Measurements from ENCODE around the gene GRIN2A. TPM values are rescaled to one million over a fixed set of nuclear protein-coding genes. Genes with fewer than 3 reads are reported as not detected.

GRIN2A gene
- total RNA-seq, 4 donors from 2014 or later = 0.32 to 3.6 (median 2.0) TPM

DNA sequence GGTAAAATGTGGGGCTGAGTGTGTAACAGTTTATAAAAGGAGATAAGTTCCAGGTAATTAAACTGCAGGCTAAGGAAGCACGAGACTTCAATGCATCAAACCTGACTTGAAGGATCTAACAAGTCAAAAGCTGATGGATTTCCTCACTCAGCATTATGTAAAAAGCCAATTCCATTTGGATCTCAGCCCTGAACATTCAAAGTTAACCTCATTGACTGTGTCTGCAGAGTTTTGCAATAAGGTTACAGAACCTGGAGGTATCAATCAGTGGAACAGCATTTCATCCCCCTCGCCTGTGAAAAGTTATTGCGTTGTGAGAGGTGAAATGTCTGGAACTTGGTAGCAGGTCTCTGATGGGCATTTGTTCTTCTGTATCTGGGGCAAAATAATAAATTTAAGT lies 317.8 kb downstream of the GRIN2A start:
- Histone ChIP-seq H3K27me3 (no peaks in the 10 kb centered on the region), H3K36me3 (no peaks in the 10 kb centered on the region), H3K4me3 (no peak overlapping the region), H3K9me3 (no peaks in the 10 kb centered on the region), H3K27ac (replicated peaks in 1 of 4) (no peak overlapping the region), H3K4me1 (peaks cover 0 to 4% (median 2%) of the 10 kb centered on the region in 4 donors)
- intact Hi-C loops (cut with DNase I) = no loop called here
- DNase-seq (ENCODE audit: extremely low spot score) = no peak
- WGBS = 89% methylated on average over 3 of the region's 3 CpGs
- TF ChIP-seq POLR2AphosphoS5 (IDR thresholded peaks at IDR 0.05) (no peak), EP300 (IDR thresholded peaks at IDR 0.05) (no peak), POLR2A (IDR thresholded peaks at IDR 0.05; ENCODE audit: low read depth) (no peak)
- TF ChIP-seq, protein P1, sequence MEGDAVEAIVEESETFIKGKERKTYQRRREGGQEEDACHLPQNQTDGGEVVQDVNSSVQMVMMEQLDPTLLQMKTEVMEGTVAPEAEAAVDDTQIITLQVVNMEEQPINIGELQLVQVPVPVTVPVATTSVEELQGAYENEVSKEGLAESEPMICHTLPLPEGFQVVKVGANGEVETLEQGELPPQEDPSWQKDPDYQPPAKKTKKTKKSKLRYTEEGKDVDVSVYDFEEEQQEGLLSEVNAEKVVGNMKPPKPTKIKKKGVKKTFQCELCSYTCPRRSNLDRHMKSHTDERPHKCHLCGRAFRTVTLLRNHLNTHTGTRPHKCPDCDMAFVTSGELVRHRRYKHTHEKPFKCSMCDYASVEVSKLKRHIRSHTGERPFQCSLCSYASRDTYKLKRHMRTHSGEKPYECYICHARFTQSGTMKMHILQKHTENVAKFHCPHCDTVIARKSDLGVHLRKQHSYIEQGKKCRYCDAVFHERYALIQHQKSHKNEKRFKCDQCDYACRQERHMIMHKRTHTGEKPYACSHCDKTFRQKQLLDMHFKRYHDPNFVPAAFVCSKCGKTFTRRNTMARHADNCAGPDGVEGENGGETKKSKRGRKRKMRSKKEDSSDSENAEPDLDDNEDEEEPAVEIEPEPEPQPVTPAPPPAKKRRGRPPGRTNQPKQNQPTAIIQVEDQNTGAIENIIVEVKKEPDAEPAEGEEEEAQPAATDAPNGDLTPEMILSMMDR (IDR thresholded peaks at IDR 0.05) = no peak

DNA sequence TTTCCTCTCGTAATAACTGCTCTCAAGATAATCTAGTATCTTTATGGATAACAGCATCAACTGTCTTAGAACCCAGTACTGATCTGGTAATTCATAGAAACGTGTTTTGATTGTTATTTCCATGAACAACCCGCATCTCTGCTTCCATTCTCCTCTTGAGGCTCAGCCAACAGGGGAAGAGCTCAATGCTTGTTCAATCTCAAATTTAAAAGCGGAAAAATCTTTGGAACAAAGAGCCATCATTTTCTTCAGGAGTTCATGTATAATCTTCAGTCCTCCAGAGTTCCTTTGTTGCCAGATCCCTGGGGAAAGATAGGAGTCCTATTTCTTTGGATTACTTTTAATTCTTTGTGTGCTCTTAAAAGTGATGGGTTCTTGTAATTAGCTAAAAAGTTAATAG lies 319.9 kb downstream of the GRIN2A start:
- Histone ChIP-seq H3K4me3 (no peak overlapping the region), H3K9me3 (no peaks in the 10 kb centered on the region), H3K27ac (replicated peaks in 1 of 4) (no peak overlapping the region), H3K36me3 (no peaks in the 10 kb centered on the region), H3K27me3 (no peaks in the 10 kb centered on the region), H3K4me1 (peaks cover 0 to 3% (median 0%) of the 10 kb centered on the region in 4 donors)
- 79% methylated on average over 4 of the region's 4 CpGs for WGBS
- no peak for DNase-seq (ENCODE audit: extremely low spot score)
- intact Hi-C loops (cut with DNase I) = no loop called here
- no peak for TF ChIP-seq EP300 (IDR thresholded peaks at IDR 0.05)
- TF ChIP-seq POLR2AphosphoS5 (IDR thresholded peaks at IDR 0.05) = no peak
- TF ChIP-seq, protein P1 (IDR thresholded peaks at IDR 0.05) = no peak
- TF ChIP-seq POLR2A (IDR thresholded peaks at IDR 0.05; ENCODE audit: low read depth) = no peak

DNA sequence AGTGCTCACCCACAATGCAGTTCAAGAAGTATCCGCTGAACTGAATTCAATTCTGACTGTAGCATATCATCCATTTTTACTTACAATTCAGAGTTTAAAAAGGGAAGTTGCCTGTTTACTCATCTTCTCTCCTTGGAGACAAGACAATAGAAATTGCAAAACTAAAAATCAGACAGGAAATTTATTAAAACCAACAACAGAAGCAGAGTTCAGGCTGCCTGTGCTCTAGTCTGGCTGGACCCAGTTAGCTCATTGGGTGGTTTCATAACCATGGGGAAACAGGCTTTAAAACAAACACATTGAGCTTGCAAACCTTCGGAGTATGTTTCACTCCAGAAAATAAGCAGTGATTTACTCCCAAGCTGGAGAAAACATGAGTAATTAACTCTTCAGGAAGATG lies 321.4 kb downstream of the GRIN2A start:
- WGBS = 78% methylated on average over 2 of the region's 2 CpGs
- no peak overlapping the region for H3K27ac ChIP-seq (replicated peaks in 1 of 4)
- intact Hi-C loops (cut with DNase I) = no loop called here

DNA sequence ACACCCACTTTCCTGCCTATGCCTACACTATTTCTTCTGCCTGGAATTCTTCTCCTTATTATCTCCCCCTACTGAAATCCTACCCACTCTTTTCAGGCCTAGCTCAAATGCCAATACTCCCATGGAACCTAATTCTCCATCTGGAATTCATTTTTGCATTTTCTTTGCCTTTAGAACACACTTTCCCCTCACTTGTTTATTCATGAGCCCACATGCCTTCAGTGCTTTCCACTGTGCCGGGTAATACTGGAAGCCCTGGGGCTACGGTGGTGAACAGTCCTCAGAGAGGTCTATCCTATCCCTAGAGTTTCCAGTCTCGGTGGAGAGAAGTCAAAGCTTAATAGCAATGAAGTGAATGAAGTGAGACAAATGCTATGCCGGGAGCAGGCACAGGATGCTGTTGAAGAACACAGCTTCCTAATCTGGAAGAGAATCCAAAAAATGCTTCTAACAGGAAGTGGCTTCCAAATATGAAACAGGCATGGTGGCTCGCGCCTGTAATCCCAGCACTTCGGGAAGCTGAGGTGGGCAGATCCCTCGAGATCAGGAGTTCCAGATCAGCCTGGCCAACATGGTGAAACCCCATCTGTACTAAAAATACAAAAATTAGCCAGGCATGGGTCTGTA lies 322.4 kb downstream of the GRIN2A start:
- Histone ChIP-seq H3K36me3 (no peaks in the 10 kb centered on the region), H3K9me3 (no peaks in the 10 kb centered on the region), H3K27me3 (no peaks in the 10 kb centered on the region), H3K4me1 (peaks cover 0 to 1% (median 0%) of the 10 kb centered on the region in 4 donors), H3K27ac (replicated peaks in 1 of 4) (no peak overlapping the region), H3K4me3 (no peak overlapping the region)
- WGBS = 67% methylated on average over 8 of the region's 8 CpGs
- peak; percentile 70 for DNase-seq (ENCODE audit: extremely low spot score)
- TF ChIP-seq EP300 (IDR thresholded peaks at IDR 0.05) = no peak
- no peak for TF ChIP-seq POLR2A (IDR thresholded peaks at IDR 0.05; ENCODE audit: low read depth)
- TF ChIP-seq POLR2AphosphoS5 (IDR thresholded peaks at IDR 0.05) = no peak
- TF ChIP-seq, protein P1 (IDR thresholded peaks at IDR 0.05) = no peak
- intact Hi-C loops (cut with DNase I) = no loop called here

More for the DNA sequence above, 321.4 kb downstream of the GRIN2A start:
- Histone ChIP-seq H3K4me3 (no peak overlapping the region), H3K9me3 (no peaks in the 10 kb centered on the region), H3K36me3 (no peaks in the 10 kb centered on the region), H3K27me3 (no peaks in the 10 kb centered on the region), H3K4me1 (no peaks in the 10 kb centered on the region)
- TF ChIP-seq POLR2AphosphoS5 (IDR thresholded peaks at IDR 0.05) (no peak), EP300 (IDR thresholded peaks at IDR 0.05) (no peak), POLR2A (IDR thresholded peaks at IDR 0.05; ENCODE audit: low read depth) (no peak)
- TF ChIP-seq, protein P1 (IDR thresholded peaks at IDR 0.05) = no peak
- no peak for DNase-seq (ENCODE audit: extremely low spot score)

DNA sequence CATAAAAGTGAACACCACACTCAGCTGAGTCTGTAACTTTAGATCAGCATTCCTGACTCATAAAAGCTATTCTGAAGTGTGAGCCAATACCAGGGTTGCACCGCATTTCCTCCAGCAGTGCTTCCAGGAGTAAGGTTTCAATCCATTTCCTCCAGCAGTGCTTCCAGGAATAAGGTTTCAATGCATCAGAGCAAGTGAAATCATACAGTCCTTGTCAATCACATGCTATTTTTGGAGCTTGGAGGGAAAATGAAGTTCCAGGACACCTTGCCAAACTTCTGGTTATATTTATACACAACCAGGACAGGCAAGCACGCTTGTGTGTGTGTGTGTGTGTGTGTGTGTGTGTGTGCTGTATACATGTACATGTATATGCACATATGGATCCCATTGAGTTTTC lies 327.6 kb downstream of the GRIN2A start:
- Histone ChIP-seq H3K36me3 (no peaks in the 10 kb centered on the region), H3K27me3 (no peaks in the 10 kb centered on the region), H3K27ac (replicated peaks in 1 of 4) (no peak overlapping the region), H3K4me3 (no peak overlapping the region), H3K4me1 (peaks cover 3 to 8% (median 7%) of the 10 kb centered on the region in 4 donors), H3K9me3 (no peaks in the 10 kb centered on the region)
- 39% methylated on average over 2 of the region's 2 CpGs for WGBS
- intact Hi-C loops (cut with DNase I) = no loop called here
- DNase-seq (ENCODE audit: extremely low spot score) = peak; percentile 72
- TF ChIP-seq EP300 (IDR thresholded peaks at IDR 0.05) (no peak), POLR2A (IDR thresholded peaks at IDR 0.05; ENCODE audit: low read depth) (no peak), POLR2AphosphoS5 (IDR thresholded peaks at IDR 0.05) (no peak)
- TF ChIP-seq, protein P1 (IDR thresholded peaks at IDR 0.05) = no peak
